Measurements from ENCODE around the gene ZBTB2.

DNA sequence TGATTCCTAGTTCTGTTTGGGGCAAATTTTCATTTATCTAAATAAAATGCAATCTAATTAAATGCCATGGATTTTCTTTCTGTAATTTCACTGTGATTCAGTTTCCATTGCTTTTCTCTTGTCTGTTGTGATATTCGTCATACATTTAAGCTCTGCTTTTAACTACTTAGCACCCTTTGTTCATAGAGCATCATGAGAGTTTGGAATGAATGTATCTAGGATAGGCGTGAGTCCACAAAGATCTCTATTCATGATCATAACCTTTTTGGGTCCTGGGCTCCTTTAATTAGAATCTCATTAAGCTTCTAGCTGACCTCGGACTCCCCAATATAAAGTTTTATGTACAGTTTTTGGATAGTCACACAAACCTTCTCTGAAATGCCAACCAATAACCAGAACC, 32.9 kb downstream of the ZBTB2 start:
- no peak for TF ChIP-seq POLR2AphosphoS5 (IDR thresholded peaks at IDR 0.05; ENCODE audit: low read depth, low read length)
- no peak for TF ChIP-seq POLR2A (IDR thresholded peaks at IDR 0.05; ENCODE audit: low read depth, low read length)
- TF ChIP-seq TAF1 (IDR thresholded peaks at IDR 0.05; ENCODE audit: low read depth, low read length) = no peak
- TF ChIP-seq POU2F2 (IDR thresholded peaks at IDR 0.05; ENCODE audit: low read depth, low read length) = no peak

Data from GM12891 (cell line).